ENCODE data around the gene CLMN.

DNA sequence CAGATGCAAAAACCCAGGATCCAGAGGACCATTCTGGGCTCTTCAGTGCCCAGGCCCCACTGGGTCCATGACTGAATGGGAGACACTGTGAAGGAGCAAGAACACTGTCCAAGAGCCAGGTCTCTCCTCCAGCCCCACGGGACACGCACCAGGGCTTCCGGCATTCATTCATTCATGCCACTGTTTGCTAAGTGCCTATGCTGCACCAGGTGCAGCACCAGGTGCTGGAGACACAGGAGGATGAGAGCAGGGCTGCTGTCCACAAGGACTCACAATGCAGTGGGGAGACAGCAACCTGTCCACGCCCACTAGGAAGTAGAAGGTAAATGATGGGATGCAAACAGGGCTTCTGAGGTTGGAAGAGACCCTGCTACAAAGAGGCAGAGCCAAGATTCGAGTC lies 20.4 kb downstream of the CLMN start:
- TF ChIP-seq, protein P1, sequence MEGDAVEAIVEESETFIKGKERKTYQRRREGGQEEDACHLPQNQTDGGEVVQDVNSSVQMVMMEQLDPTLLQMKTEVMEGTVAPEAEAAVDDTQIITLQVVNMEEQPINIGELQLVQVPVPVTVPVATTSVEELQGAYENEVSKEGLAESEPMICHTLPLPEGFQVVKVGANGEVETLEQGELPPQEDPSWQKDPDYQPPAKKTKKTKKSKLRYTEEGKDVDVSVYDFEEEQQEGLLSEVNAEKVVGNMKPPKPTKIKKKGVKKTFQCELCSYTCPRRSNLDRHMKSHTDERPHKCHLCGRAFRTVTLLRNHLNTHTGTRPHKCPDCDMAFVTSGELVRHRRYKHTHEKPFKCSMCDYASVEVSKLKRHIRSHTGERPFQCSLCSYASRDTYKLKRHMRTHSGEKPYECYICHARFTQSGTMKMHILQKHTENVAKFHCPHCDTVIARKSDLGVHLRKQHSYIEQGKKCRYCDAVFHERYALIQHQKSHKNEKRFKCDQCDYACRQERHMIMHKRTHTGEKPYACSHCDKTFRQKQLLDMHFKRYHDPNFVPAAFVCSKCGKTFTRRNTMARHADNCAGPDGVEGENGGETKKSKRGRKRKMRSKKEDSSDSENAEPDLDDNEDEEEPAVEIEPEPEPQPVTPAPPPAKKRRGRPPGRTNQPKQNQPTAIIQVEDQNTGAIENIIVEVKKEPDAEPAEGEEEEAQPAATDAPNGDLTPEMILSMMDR (IDR thresholded peaks at IDR 0.05): no peak
- no peak for TF ChIP-seq POLR2A (IDR thresholded peaks at IDR 0.05; ENCODE audit: low read depth)
- no peak for TF ChIP-seq EP300 (IDR thresholded peaks at IDR 0.05)
- no peak for TF ChIP-seq POLR2AphosphoS5 (IDR thresholded peaks at IDR 0.05)

Data from esophagus muscularis mucosa (tissue), 4 donors.